ENCODE data around the gene WNT3.

- TF ChIP-seq CTCF (IDR thresholded peaks at IDR 0.05 in 2 of 3, conservative IDR thresholded peaks at IDR 0.05 in 1 of 3; ENCODE audit: borderline replicate concordance in 1 of 3, insufficient read depth in 1 of 3, low read depth in 2 of 3, low read length in 2 of 3) (no peak), POLR2AphosphoS5 (IDR thresholded peaks at IDR 0.05; ENCODE audit: low read depth, low read length) (no peak), EZH2 (IDR thresholded peaks at IDR 0.05) (no peak), REST (IDR thresholded peaks at IDR 0.05; ENCODE audit: low read depth) (no peak), FOSL1 (IDR thresholded peaks at IDR 0.05; ENCODE audit: low read depth) (no peak), ZNF274 (IDR thresholded peaks at IDR 0.05; ENCODE audit: low read depth, low read length) (no peak), EZH2phosphoT487 (IDR thresholded peaks at IDR 0.05; ENCODE audit: borderline replicate concordance) (no peak), POLR2A (IDR thresholded peaks at IDR 0.05; ENCODE audit: borderline replicate concordance, extremely low read depth, insufficient read depth, insufficient read length) (no peak)
Observed at GRCh38 chr17:46780003-46780373, 38.5 kb downstream of the WNT3 start.

Data from HCT116 (cell line).